IPS-15b (cell line): ENCODE measurements around the gene RAET1G.
"Not testable (repeated sequence)": the region's sequence is repeated elsewhere in the genome, so short reads cannot be mapped to it uniquely, and the experiment has no call there.

Source experiments
- H3K27me3 ChIP-seq: one replicate; pipeline ENCODE4 v1.6.1; 2013; ENCODE audit warnings: low read length; ENCODE audit not compliant: control insufficient read depth, insufficient read depth
- H3K36me3 ChIP-seq: one replicate; pipeline ENCODE4 v1.6.1; 2013; ENCODE audit warnings: low read length; ENCODE audit not compliant: control insufficient read depth, insufficient read depth
- H3K4me1 ChIP-seq: one replicate; pipeline ENCODE4 v1.6.1; 2013; ENCODE audit warnings: mild to moderate bottlenecking, low read length; ENCODE audit not compliant: control insufficient read depth, insufficient read depth
- H3K4me3 ChIP-seq: one replicate; pipeline ENCODE4 v1.5.1; 2013; ENCODE audit warnings: low read depth, low read length
- H3K9ac ChIP-seq: one replicate; pipeline ENCODE4 v1.6.1; 2013; ENCODE audit warnings: low read depth, mild to moderate bottlenecking, low read length
- H3K9me3 ChIP-seq: one replicate; pipeline ENCODE4 v1.6.1; 2013; ENCODE audit warnings: mild to moderate bottlenecking, low read length; ENCODE audit not compliant: control insufficient read depth, insufficient read depth

The RAET1G gene

GRCh38 chr6:149951096-149951495 is 28.2 kb upstream of the RAET1G start:
- no peaks in the 10 kb centered on the region for H3K4me1 ChIP-seq
- H3K9ac ChIP-seq, result no peak overlapping the region
- H3K4me3 ChIP-seq, result no peak overlapping the region
- H3K36me3 ChIP-seq, result no peaks in the 10 kb centered on the region
- H3K9me3 ChIP-seq, result no peaks in the 10 kb centered on the region
- peaks cover 89% of the 10 kb centered on the region for H3K27me3 ChIP-seq

DNA sequence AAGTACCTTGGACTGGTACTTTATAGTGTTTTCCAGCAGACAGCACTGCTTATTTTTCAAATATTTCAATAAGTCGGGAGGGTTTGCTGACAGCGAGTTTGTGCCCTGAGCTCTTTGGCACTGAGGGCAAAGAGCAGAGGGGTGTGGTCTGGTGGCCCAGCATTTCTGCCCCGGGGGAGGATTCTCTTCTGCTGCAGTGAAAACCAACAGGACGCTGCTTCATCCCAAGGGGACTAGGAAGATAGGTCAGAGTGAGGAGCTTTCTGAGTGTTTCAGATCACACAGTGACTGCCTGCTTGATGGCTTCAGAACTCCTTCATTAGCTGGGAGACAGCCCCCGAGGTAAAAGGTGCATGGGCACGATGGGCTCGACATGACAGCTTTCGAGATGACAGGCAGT is 27.5 kb upstream of the RAET1G start:
- H3K4me3 ChIP-seq, result no peak overlapping the region
- H3K27me3 ChIP-seq, result peaks cover 82% of the 10 kb centered on the region
- H3K4me1 ChIP-seq, result no peaks in the 10 kb centered on the region
- H3K9me3 ChIP-seq, result no peaks in the 10 kb centered on the region
- H3K36me3 ChIP-seq, result no peaks in the 10 kb centered on the region
- no peak overlapping the region for H3K9ac ChIP-seq

GRCh38 chr6:149948616-149949015 is 25.7 kb upstream of the RAET1G start:
- H3K4me1 ChIP-seq, result no peaks in the 10 kb centered on the region
- peaks cover 77% of the 10 kb centered on the region for H3K27me3 ChIP-seq

DNA sequence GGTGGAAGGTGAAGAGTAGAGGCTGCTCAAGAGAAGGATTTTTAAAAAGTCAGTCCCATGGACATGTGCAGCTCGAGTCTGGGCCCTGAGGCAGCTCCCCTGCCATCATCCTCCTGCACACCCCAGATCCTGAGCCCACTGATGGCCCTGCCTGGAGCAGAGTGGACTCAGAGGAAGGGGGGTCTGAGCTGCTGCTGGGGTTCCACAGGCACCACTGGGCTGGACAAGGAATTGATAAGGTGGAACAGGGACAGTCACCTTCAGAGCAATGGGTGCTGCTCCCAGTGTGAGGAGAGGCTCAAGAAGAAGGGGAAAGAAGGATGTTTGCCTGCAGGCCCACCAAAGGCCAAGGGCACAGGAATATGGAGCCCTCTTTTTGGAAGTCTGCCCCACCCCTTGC is 25.1 kb upstream of the RAET1G start:
- Histone ChIP-seq H3K27me3 (peaks cover 77% of the 10 kb centered on the region), H3K9me3 (no peaks in the 10 kb centered on the region)

More at GRCh38 chr6:149948616-149949015, 25.7 kb upstream of the RAET1G start:
- Histone ChIP-seq H3K4me3 (no peak overlapping the region), H3K9me3 (no peaks in the 10 kb centered on the region), H3K36me3 (no peaks in the 10 kb centered on the region), H3K9ac (no peak overlapping the region)

DNA sequence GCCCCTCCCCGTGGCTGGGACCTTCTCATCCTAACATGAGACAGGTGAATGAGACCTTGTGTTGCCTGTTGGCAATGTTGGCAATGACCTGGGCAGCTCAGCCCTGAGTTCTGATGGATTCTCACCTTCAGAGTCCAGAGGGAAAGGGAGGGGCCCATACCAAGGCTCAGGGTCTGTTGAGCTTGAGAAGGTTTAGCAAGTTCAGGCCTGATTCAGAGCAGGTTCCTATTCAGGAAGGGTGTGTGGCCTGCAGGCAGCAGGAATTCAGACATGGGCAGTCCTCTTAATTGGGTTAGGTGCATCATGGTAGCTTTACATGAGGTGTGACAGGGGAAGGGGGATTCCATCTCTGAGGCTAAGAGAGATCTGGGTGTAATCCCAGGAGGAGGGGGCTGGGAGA is 24.6 kb upstream of the RAET1G start:
- H3K9ac ChIP-seq, H3K4me3 ChIP-seq, H3K9me3 ChIP-seq, H3K36me3 ChIP-seq, H3K4me1 ChIP-seq: not testable (repeated sequence)
- H3K27me3 ChIP-seq, result peaks cover 77% of the 10 kb centered on the region

More for the DNA sequence above, 25.1 kb upstream of the RAET1G start:
- H3K9ac ChIP-seq, result no peak overlapping the region
- no peaks in the 10 kb centered on the region for H3K4me1 ChIP-seq
- no peaks in the 10 kb centered on the region for H3K36me3 ChIP-seq
- H3K4me3 ChIP-seq, result no peak overlapping the region

- not testable (repeated sequence) for H3K36me3 ChIP-seq, H3K9me3 ChIP-seq, H3K9ac ChIP-seq, H3K4me3 ChIP-seq, H3K4me1 ChIP-seq
- H3K27me3 ChIP-seq, result peaks cover 77% of the 10 kb centered on the region
These were observed 23.7 kb upstream of the RAET1G start for GRCh38 chr6:149946631-149947030.

DNA sequence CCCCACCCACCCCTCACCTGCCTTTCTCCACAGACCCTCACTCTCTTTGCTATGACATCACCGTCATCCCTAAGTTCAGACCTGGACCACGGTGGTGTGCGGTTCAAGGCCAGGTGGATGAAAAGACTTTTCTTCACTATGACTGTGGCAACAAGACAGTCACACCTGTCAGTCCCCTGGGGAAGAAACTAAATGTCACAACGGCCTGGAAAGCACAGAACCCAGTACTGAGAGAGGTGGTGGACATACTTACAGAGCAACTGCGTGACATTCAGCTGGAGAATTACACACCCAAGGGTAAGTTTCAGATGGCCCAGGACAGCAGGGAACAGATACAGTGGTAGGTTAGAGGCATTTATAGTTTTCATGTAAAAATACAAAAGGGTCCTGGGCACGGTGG is 22.4 kb upstream of the RAET1G start:
- not testable (repeated sequence) for H3K4me3 ChIP-seq, H3K36me3 ChIP-seq, H3K9me3 ChIP-seq, H3K9ac ChIP-seq, H3K4me1 ChIP-seq
- H3K27me3 ChIP-seq, result peaks cover 77% of the 10 kb centered on the region

- H3K27me3 ChIP-seq, result peaks cover 77% of the 10 kb centered on the region
These were observed 20.4 kb upstream of the RAET1G start for GRCh38 chr6:149943321-149943720.

GRCh38 chr6:149942461-149942829 is 19.5 kb upstream of the RAET1G start:
- H3K4me3 ChIP-seq, result peak overlapping the region; percentile 62
- no peak overlapping the region for H3K9ac ChIP-seq
- no peaks in the 10 kb centered on the region for H3K4me1 ChIP-seq
- no peaks in the 10 kb centered on the region for H3K36me3 ChIP-seq
- peaks cover 79% of the 10 kb centered on the region for H3K27me3 ChIP-seq
- H3K9me3 ChIP-seq, result no peaks in the 10 kb centered on the region

More at GRCh38 chr6:149943321-149943720, 20.4 kb upstream of the RAET1G start:
- H3K9ac ChIP-seq, H3K4me1 ChIP-seq, H3K4me3 ChIP-seq, H3K36me3 ChIP-seq, H3K9me3 ChIP-seq: not testable (repeated sequence)

GRCh38 chr6:149941583-149942460 is 18.9 kb upstream of the RAET1G start, which contains the start of gene ULBP2:
Gene ULBP2 (plus strand): TSS chr6:149942014. CDS start chr6:149942073, 59 bp downstream.
- Histone ChIP-seq H3K4me3 (peak within 1 kb of the TSS; percentile 62), H3K4me1 (no peaks in the 10 kb centered on the region), H3K9me3 (no peaks in the 10 kb centered on the region), H3K27me3 (peaks cover 83% of the 10 kb centered on the region), H3K36me3 (no peaks in the 10 kb centered on the region), H3K9ac (no peak within 1 kb of the TSS)

DNA sequence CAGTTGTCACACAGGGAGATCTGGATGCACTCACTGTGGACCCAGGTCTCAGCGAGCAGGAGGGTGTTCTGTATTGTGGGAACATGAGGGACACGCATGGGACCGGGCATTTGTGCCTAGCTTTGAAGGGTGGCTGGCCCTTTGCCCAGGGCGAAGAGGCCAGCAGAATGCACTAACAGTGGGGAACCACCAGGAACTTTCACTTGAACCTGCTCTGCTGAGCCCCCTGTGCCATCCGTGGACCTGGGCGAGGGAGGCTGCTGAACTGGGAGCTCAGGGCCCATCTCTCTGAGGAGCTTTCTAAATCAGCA is 17.7 kb upstream of the RAET1G start:
- Histone ChIP-seq H3K4me3 (peak overlapping the region; percentile 62), H3K9ac (no peak overlapping the region), H3K27me3 (peaks cover 89% of the 10 kb centered on the region), H3K36me3 (no peaks in the 10 kb centered on the region), H3K9me3 (no peaks in the 10 kb centered on the region), H3K4me1 (no peaks in the 10 kb centered on the region)

DNA sequence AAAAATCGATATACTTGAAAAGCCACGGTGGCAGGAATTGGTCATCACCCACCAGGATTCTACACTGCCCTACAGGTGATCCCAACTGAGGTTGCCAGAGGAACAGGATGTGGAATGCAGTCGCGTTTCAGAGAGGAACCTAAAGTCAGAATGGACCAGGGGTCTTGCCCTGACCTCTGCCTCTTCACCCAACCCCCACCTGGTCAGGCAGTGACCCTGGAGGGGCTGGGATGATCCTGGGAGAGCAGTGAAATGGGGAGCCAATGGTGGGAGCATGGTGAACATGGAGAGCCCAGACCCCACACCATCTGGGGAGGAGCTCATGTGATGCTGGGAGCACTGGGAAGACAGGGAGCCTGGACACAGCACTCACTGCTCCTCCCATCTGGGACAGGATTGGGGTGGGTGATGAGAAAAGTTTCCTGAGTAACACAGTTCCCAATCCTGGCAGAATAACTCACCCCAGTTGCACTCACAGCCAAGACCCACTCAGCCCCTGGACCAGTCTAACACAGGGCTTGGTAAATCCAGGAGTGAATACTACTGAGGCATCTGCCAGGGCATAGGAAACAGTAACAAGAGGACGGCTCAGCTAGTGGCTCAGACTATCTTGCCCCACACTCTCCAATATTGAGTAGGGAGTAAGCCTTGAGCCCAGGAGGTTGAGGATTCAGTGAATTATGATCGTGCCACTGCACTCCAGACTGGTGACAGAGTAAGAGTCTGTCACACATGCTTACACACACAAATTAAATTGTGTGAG is 17.2 kb upstream of the RAET1G start:
- Histone ChIP-seq H3K36me3 (no peaks in the 10 kb centered on the region), H3K4me1 (no peaks in the 10 kb centered on the region), H3K27me3 (peaks cover 94% of the 10 kb centered on the region), H3K4me3 (peak overlapping the region; percentile 62), H3K9me3 (no peaks in the 10 kb centered on the region), H3K9ac (no peak overlapping the region)
